Spinal cord (tissue), 10 donors: ENCODE data around the gene HCST. TPM values are rescaled to one million over a fixed set of nuclear protein-coding genes. Genes with fewer than 3 reads are reported as not detected.

Experiments
- DNase-seq, 6 donors: peaks; one replicate each; pipeline versions ENCODE4 v3.0.0 to v3.0.0-alpha.2; 2013 to 2015; ENCODE audit warnings: low spot score in 6 of 6, low read depth in 4 of 6
- H3K27ac ChIP-seq: one replicate; pipeline ENCODE4 v1.5.1; 2013; ENCODE audit warnings: low read depth, low read length, control low read depth
- H3K27me3 ChIP-seq: one replicate; pipeline ENCODE4 v1.6.1; 2013; ENCODE audit warnings: low read length; ENCODE audit not compliant: control insufficient read depth, insufficient read depth
- H3K36me3 ChIP-seq: one replicate; pipeline ENCODE4 v1.6.1; 2013; ENCODE audit warnings: low read length; ENCODE audit not compliant: control insufficient read depth, insufficient read depth
- H3K4me1 ChIP-seq: one replicate; pipeline ENCODE4 v1.6.1; 2013; ENCODE audit warnings: low read length; ENCODE audit not compliant: control insufficient read depth, insufficient read depth
- H3K4me3 ChIP-seq: one replicate; pipeline ENCODE4 v1.5.1; 2013; ENCODE audit warnings: low read depth, low read length, control low read depth
- H3K9me3 ChIP-seq: one replicate; pipeline ENCODE4 v1.6.1; 2013; ENCODE audit warnings: low read length; ENCODE audit not compliant: control insufficient read depth, insufficient read depth
- WGBS: methylation state at CpG from one replicate; pipeline ENCODE4 v1.1.5; 2013; ENCODE audit warnings: missing lambda C conversion rate; ENCODE audit not compliant: insufficient coverage; 5-methylcytosine and 5-hydroxymethylcytosine counted together
- polyA plus RNA-seq, 2 donors: library from polyadenylated mRNA; unstranded; fragments of 120-200 nt; gene quantifications; one replicate each; pipeline ENCODE4 v1.2.1, GENCODE V29; 2013; ENCODE audit not compliant: insufficient read length in 2 of 2
- total RNA-seq, 2 donors: library from RNA; depleted of rRNA in 1 of 2; stranded (reverse); fragments of 120-200 nt in 1 of 2; fragments of >200 nt in 1 of 2; gene quantifications; one replicate each; pipeline versions ENCODE4 v1.2.3 to v1.2.4, GENCODE V29; 2013 to 2014
- donor health status: healthy.

The HCST gene
- total and polyA plus RNA-seq, 4 donors: 1.9 to 4.0 (median 3.6) TPM

DNA sequence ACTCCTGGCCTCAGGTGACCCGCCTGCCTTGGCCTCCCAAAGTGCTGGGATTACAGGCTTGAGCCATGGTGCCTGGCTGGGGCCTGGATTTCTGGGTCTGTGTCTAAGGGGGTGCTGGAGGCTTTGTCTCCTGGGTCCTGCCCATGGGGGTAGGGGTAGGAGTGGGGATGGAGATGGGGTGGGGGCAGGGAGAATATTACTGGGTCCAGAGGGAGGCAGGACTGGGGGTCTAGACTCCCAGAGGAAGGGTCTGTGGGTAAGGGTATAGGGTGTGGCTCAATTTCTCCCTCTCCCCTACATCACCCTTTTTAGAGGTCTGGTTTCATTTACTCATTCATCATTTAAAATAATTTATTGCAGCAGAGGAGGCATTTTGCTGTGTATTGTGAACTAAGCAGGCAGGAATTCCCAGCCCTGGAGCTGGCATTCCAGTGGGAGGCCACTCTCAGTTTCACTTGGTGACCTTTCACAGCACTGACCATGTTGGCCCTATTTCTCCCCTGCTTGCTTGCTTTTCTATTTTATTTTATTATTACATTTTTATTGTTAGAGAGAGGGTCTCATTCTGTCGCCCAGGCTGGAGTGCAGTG, 1.2 kb upstream of the HCST start:
- Histone ChIP-seq H3K36me3 (peaks cover 17% of the 10 kb centered on the region), H3K4me3 (peak overlapping the region; percentile 71), H3K4me1 (peaks cover 43% of the 10 kb centered on the region), H3K27ac (peak overlapping the region; percentile 88), H3K9me3 (no peaks in the 10 kb centered on the region), H3K27me3 (peaks cover 4% of the 10 kb centered on the region)
- DNase-seq: no peak
- WGBS: 63% methylated on average over 1 of the region's 2 CpGs

DNA sequence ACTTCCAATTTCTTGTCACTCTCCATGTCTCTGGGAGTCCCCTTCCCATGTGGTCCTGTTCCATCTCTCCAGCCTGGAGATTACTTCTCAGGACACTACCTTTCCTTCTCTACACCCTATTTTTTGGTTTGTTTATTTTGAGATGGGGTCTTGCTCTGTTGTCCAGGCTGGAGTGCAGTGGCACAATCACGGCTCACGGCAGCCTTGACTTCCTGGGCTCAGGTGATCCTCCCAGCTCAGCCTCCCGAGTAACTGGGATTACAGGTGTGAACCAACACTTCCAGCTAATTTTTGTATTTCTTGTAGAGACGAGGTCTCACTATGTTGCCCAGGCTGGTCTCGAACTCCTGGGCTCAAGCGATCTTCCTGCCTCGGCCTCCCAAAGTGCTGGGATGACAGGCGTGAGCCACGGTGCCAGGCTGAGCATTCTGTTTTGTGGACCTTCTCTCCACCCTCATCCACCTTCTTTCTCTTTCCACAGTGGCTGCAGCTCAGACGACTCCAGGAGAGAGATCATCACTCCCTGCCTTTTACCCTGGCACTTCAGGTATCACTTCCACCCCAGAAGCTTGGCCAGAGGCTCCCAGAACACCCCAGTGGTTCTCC, 644 bp downstream of the HCST start:
- DNase-seq: no peak
- 78% methylated on average over 10 of the region's 10 CpGs for WGBS
- no peaks in the 10 kb centered on the region for H3K36me3 ChIP-seq
- peaks cover 45% of the 10 kb centered on the region for H3K4me1 ChIP-seq
- peaks cover 4% of the 10 kb centered on the region for H3K27me3 ChIP-seq
- H3K27ac ChIP-seq: no peak overlapping the region
- H3K4me3 ChIP-seq: no peak overlapping the region
- H3K9me3 ChIP-seq: no peaks in the 10 kb centered on the region

DNA sequence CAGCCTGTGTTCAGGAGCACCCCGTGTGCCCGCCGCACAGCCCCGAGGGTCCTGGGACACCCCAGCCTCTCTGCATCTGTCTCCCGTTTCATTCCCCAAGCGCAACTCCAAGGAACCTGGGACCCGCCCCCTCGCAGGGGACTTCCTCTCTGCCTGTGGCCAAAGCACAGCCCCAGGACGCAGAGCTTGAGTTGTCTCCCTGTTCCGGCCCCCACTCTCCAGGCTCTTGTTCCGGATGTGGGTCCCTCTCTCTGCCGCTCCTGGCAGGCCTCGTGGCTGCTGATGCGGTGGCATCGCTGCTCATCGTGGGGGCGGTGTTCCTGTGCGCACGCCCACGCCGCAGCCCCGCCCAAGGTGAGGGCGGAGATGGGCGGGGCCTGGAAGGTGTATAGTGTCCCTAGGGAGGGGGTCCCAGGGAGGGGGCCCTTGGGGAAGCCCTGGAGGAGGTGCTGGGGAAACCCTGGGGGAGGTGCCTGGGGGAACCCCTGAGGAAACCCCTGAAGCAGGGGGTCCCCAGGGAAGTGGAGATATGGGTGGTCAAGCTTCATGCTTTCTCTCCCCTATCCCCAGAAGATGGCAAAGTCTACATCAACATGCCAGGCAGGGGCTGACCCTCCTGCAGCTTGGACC, 1.3 kb downstream of the HCST start:
- Histone ChIP-seq H3K27ac (no peak overlapping the region), H3K9me3 (no peaks in the 10 kb centered on the region), H3K4me1 (peaks cover 38% of the 10 kb centered on the region), H3K36me3 (no peaks in the 10 kb centered on the region), H3K4me3 (no peak overlapping the region), H3K27me3 (peaks cover 4% of the 10 kb centered on the region)
- DNase-seq: peak in 2 of 6 donors; percentile 27 to 49
- 3% methylated on average over 21 of the region's 24 CpGs for WGBS

DNA sequence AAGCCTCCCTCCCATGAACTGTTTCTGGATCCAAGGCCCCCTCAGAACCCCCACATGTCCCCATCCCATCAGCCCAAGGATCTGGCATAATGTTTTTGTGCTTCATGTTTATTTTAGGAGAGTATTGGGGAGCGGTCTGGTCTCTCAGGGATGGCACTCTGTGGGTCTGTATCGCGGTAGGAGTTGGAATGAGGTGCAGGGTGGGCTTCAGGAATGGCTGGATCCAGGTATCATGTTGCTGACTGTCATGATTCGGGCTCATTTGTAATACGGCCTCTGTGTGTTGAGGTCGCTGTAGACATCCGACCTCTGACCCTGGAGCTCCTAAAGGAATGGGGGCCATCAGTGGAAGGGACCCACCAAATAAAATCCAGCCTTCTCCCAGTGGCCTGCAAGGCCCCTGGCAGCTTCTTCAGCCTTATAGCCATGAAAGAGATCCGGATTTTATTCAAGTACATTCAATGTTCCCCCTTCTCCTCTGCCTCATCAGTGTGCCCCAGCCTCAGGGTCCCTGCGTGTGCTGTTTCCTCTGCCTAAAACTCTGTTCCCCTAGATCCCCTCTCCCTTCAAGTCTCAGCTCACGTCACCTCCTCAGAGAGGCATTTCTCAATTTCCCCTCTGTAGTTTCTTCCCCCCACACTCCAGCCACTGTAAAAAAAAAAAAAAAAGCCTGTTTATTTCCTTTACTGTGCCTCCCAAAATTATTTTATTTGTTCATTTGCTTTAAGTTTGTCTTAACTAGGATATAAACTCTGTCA, 2.2 kb downstream of the HCST start:
- Histone ChIP-seq H3K9me3 (no peaks in the 10 kb centered on the region), H3K27me3 (peaks cover 4% of the 10 kb centered on the region), H3K36me3 (no peaks in the 10 kb centered on the region), H3K4me3 (no peak overlapping the region), H3K4me1 (peaks cover 32% of the 10 kb centered on the region), H3K27ac (no peak overlapping the region)
- WGBS: 90% methylated on average over 10 of the region's 10 CpGs
- DNase-seq: no peak

DNA sequence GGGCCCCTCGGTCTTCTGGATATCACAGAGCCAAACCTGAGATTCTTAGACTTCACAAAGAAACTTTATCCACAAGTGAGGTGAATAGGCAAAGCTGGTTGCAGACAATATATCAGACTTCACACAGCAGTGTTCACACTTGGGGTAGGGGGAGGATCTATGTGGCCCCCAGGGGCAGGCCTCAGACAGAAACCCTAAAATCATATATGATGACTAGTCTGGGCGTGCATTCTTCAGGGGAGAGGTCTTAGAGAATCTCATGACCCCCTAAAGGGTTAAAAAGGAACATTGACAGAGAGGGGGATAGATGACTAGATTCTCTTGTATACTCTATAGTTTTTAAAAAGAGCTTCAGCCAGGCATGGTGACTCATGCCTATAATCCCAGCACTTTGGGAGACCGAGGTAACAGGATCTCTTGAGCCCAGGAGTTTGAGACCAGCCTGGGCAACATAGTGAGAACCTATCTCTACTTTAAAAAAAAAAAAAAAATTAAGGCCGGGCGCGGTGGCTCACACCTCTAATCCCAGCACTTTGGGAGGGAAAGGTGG, 2.9 kb downstream of the HCST start:
- H3K4me1 ChIP-seq: peaks cover 29% of the 10 kb centered on the region
- no peaks in the 10 kb centered on the region for H3K9me3 ChIP-seq
- DNase-seq: no peak
- peaks cover 4% of the 10 kb centered on the region for H3K27me3 ChIP-seq
- H3K4me3 ChIP-seq: no peak overlapping the region
- WGBS: no CpG with 5 or more reads among the region's 6 CpGs
- no peaks in the 10 kb centered on the region for H3K36me3 ChIP-seq
- H3K27ac ChIP-seq: no peak overlapping the region

DNA sequence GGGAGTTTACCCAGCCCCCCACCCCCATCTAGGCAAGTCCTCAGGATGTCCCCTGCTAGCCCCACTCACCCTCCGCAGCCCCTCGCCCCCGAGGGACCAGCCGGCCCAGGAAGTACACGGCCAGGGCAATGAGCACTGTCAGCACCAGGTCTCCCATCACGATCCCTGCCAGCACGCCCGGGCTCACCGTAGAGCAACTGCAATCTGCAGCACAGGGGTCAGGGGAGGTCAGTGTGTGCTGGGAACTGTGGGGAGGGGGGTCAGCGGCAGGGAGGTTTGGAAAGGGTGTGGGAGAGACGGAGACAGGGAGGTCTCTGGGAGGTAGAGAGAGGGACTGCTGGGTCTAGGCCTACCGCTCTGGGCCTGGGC, 5.0 kb downstream of the HCST start:
- Histone ChIP-seq H3K36me3 (no peaks in the 10 kb centered on the region), H3K27me3 (peaks cover 2% of the 10 kb centered on the region), H3K4me1 (peaks cover 29% of the 10 kb centered on the region), H3K4me3 (no peak overlapping the region), H3K27ac (no peak overlapping the region), H3K9me3 (no peaks in the 10 kb centered on the region)
- DNase-seq: no peak
- 30% methylated on average over 12 of the region's 12 CpGs for WGBS

DNA sequence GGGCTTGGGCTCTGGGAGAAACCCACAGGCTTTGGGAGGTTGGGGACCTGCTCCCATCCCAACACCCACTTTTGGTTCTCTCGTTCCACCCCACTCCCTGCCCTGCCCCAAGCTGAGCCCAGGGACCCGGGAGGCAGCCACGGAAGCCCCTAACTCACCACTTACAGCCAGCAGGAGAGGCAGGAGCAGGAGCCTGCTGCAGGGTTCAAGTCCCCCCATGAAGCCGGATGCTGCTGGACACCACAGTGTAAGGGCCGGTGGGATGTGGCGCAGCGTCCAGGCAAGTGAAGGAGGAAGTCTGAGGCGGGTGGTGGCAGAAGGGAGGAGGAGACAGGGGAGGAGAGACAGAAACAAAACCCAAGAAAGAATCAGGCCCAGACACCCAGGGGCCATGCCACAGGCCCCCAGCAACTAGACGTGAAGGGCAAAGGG, 5.7 kb downstream of the HCST start, which contains the start of gene TYROBP:
TYROBP (minus strand) TSS at position 286 of the 432 bp plus-strand sequence; CDS start at position 219, 67 bp downstream.
- Histone ChIP-seq H3K4me3 (no peak within 1 kb of the TSS), H3K27ac (no peak within 1 kb of the TSS), H3K27me3 (peaks cover 2% of the 10 kb centered on the region), H3K9me3 (no peaks in the 10 kb centered on the region), H3K4me1 (peaks cover 23% of the 10 kb centered on the region), H3K36me3 (no peaks in the 10 kb centered on the region)
- WGBS: 54% methylated on average over 8 of the region's 9 CpGs
- no peak for DNase-seq

DNA sequence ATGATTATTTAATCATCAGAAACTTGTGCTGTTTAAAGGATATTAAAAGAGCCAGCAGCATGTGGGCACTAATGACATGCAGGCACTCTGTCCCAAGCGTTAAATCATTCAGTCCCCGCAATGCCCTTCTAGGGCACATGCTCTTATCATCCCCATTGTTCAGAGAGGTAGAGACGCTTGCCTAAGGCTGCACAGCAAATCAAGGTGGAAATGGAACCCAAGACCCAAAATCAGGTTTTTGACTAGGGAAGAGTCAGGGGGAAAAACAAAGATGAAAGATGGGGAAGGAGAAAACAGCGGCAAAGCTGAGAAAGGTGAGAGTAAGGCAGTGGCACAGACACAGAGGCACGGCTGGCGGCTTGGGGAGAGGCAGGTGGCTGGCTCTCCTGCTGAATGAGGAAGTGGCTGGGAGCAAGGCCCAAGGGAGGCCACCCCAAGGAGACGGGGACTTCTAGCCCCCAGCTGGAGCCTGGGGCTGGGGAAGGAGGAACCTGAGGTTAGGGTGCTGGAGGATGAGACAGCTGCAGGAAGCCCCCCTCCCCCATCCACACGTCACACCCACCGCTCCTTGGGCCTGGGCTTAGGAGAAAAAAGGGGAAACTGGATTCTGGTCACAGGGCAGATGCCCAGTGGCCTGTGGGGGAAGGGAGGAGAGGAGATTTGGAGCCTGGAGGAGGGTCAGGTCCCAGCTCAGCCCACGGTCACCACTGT, 6.8 kb downstream of the HCST start:
- DNase-seq: peak in 1 of 6 donors; percentile 32
- Histone ChIP-seq H3K4me3 (no peak overlapping the region), H3K27ac (no peak overlapping the region)

DNA sequence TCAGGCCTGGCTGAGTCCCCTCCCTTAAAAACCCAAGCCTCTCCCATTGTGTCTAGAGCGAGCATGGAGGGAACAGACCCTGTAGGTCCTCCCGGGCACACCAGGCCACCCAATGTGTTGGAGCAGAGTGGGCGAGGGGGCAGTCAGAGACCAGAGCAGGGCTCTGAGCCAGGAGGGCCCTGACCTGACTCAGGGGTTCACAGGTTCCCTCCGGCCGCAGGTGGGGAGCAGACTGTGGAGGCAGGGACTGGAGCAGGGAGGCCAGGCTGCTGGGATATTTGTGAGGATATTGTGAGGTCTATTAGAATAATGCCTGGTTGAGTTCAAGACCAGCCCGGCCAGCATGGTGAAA, 7.3 kb downstream of the HCST start:
- WGBS: 73% methylated on average over 5 of the region's 6 CpGs
- DNase-seq: no peak
- no peak overlapping the region for H3K27ac ChIP-seq
- no peaks in the 10 kb centered on the region for H3K9me3 ChIP-seq
- H3K27me3 ChIP-seq: no peaks in the 10 kb centered on the region
- H3K4me1 ChIP-seq: peaks cover 13% of the 10 kb centered on the region
- no peaks in the 10 kb centered on the region for H3K36me3 ChIP-seq
- H3K4me3 ChIP-seq: no peak overlapping the region

More for the DNA sequence above, 6.8 kb downstream of the HCST start:
- H3K9me3 ChIP-seq: no peaks in the 10 kb centered on the region
- 84% methylated on average over 6 of the region's 10 CpGs for WGBS
- H3K4me1 ChIP-seq: peaks cover 13% of the 10 kb centered on the region
- no peaks in the 10 kb centered on the region for H3K27me3 ChIP-seq
- H3K36me3 ChIP-seq: no peaks in the 10 kb centered on the region
